Right atrium auricular region (tissue), 2 donors: Measurements from ENCODE around the gene NMD3. TPM values are rescaled to one million over a fixed set of nuclear protein-coding genes. Genes with fewer than 3 reads are reported as not detected.

Experiments
- DNase-seq: peaks from one replicate; pipeline ENCODE4 v3.0.0-alpha.2; 2019; ENCODE audit warnings: low spot score
- H3K27ac ChIP-seq, 2 donors: fragments of 200-600 bp; sonication (generic); 1 replicate in 1 of 2; 2 replicates in 1 of 2; pipeline ENCODE4 v1.5.1; 2016 to 2019
- H3K27me3 ChIP-seq, 2 donors: fragments of 200-600 bp; sonication (generic); one replicate each; pipeline versions ENCODE4 v1.5.1 to v1.6.0; 2017 to 2019
- H3K36me3 ChIP-seq: fragments of 200-600 bp; sonication (generic); one replicate; pipeline ENCODE4 v1.5.1; 2016
- H3K4me1 ChIP-seq, 2 donors: fragments of 200-600 bp; sonication (generic); one replicate each; pipeline versions ENCODE4 v1.5.1 to v1.6.0; 2017 to 2019
- H3K4me3 ChIP-seq, 2 donors: fragments of 200-600 bp; sonication (generic); 1 replicate in 1 of 2; 2 replicates in 1 of 2; pipeline ENCODE4 v1.5.1; 2017 to 2019; ENCODE audit warnings: mild to moderate bottlenecking in 1 of 2, moderate library complexity in 1 of 2
- H3K9me3 ChIP-seq, 2 donors: fragments of 200-600 bp; sonication (generic); one replicate each; pipeline ENCODE4 v1.5.1; 2019
- CTCF ChIP-seq, 2 donors: fragments of 200-600 bp; sonication (generic); IDR thresholded peaks; one replicate each; pipeline ENCODE4 v1.5.1; 2019; ENCODE audit warnings: antibody characterized with exemption in 2 of 2
- total RNA-seq, 2 donors: library from RNA; depleted of rRNA; stranded (reverse); fragments of >200 nt; gene quantifications; one replicate each; pipeline ENCODE4 v1.1.0, GENCODE V29; 2016

The NMD3 gene
- total RNA-seq, 2 donors from 2014 or later: 33.2 to 40.8 TPM

DNA sequence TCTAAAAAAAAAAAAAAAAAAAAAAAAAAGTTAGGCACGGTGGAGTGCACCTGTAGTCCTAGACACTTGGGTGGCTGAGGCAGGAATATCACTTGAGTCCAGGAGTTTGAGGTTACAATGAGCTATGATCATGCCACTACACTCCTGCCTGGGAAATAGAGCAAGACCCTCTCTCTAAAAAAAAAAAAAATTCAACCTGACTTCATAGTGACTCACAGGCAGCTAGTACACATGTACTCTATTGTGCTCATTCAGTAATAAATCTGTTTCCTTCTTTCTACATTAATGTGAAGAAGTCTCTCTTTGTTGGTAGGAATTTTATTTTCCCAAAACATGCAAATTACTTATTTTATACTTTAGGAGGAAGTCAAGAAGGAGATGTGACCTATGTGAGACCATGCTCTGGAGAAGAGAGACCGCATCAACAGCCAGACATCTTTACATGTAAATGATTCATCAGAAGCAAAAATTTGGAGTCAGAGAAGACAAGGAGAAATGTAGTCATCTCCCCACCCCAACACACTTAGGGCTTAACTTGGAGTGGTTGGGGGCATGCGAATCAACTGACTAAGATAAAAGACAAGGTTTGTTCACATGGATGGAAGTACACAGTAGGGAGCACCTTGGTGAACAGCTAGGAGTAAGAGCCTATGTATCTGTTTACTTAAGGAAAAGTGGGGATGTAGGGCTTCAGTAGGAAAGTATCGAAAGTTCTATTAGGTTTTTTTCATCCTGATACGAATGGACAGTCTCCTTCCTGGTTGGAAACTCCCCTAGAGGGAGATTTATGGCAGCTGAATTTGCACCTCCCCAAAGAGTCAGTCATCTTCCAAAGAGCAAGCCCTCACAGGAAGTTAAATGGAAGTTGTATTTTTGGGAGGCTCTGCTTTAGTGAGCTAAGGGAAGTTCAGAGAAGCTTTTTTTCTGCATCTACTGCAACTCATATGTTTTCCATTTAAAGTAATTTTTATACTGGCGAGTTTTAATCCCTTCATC lies 23.0 kb upstream of the NMD3 start:
- DNase-seq: no peak
- Histone ChIP-seq H3K27ac (no peak overlapping the region), H3K27me3 (no peaks in the 10 kb centered on the region), H3K36me3 (no peaks in the 10 kb centered on the region), H3K4me3 (no peak overlapping the region), H3K4me1 (no peaks in the 10 kb centered on the region), H3K9me3 (no peaks in the 10 kb centered on the region)
- TF ChIP-seq CTCF (IDR thresholded peaks at IDR 0.05): no peak

DNA sequence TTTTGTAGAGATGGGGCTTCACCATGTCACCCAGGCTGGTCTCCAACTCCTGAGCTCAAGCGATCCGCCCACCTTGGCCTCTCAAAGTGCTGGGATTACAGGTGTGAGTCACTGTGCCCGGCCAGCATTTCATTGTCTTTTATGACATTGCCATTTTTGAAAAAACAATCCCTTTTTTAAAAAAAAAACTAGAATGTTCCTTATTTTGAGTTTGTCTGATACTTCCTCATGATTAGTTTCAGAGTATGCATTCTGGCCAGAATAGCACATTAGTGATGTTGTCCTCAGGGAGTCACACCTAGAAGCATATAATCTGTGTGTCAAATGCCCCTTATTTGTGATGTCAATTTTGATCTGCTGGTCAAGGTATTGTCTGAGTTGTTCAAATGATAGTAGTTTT lies 21.2 kb upstream of the NMD3 start:
- Histone ChIP-seq H3K36me3 (no peaks in the 10 kb centered on the region), H3K4me3 (no peak overlapping the region), H3K9me3 (no peaks in the 10 kb centered on the region), H3K4me1 (no peaks in the 10 kb centered on the region), H3K27me3 (no peaks in the 10 kb centered on the region), H3K27ac (no peak overlapping the region)
- no peak for TF ChIP-seq CTCF (IDR thresholded peaks at IDR 0.05)
- DNase-seq: no peak

- Histone ChIP-seq H3K27me3 (no peaks in the 10 kb centered on the region), H3K4me3 (no peak overlapping the region), H3K4me1 (no peaks in the 10 kb centered on the region), H3K27ac (no peak overlapping the region), H3K36me3 (no peaks in the 10 kb centered on the region), H3K9me3 (no peaks in the 10 kb centered on the region)
- DNase-seq: no peak
- TF ChIP-seq CTCF (IDR thresholded peaks at IDR 0.05): no peak
These were observed 17.5 kb upstream of the NMD3 start for GRCh38 chr3:161203485-161204098.

DNA sequence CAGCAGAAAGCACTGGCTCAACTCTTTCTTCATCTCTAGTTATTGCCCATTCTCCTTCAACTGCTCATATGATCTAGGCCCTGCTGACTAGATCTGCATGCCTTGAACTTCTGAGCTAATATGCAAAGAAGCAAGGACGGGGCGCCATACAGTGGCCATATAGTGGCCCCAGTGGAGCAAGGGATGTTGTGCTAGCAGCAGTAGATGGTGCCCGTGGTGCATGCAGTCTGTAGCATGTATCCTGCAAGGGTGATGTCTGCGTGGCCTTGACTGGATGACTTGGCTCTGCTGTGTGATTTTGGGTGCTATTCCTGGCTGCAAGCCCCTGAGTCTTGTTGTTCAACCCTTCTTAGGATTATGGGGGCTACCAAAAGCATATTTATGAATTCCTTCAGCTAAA lies 12.2 kb upstream of the NMD3 start:
- Histone ChIP-seq H3K27me3 (no peaks in the 10 kb centered on the region), H3K36me3 (no peaks in the 10 kb centered on the region), H3K4me3 (no peak overlapping the region), H3K27ac (no peak overlapping the region), H3K4me1 (no peaks in the 10 kb centered on the region), H3K9me3 (no peaks in the 10 kb centered on the region)
- no peak for TF ChIP-seq CTCF (IDR thresholded peaks at IDR 0.05)
- DNase-seq: no peak

- Histone ChIP-seq H3K4me1 (no peaks in the 10 kb centered on the region), H3K36me3 (no peaks in the 10 kb centered on the region), H3K9me3 (no peaks in the 10 kb centered on the region), H3K27me3 (no peaks in the 10 kb centered on the region), H3K4me3 (no peak overlapping the region), H3K27ac (no peak overlapping the region)
- no peak for TF ChIP-seq CTCF (IDR thresholded peaks at IDR 0.05)
- no peak for DNase-seq
These were observed 8.8 kb upstream of the NMD3 start for GRCh38 chr3:161212171-161212771.
